Inflammatory macrophage treated with lipopolysaccharide for 4 hours (primary cell): ENCODE data around the gene DMRTA1.
"Not testable (repeated sequence)": the region's sequence is repeated elsewhere in the genome, so short reads cannot be mapped to it uniquely, and the experiment has no call there.

ENCODE experiments used
- DNase-seq: peaks from one replicate; pipeline ENCODE4 v3.0.0-alpha.2; 2020

Gene DMRTA1

DNA sequence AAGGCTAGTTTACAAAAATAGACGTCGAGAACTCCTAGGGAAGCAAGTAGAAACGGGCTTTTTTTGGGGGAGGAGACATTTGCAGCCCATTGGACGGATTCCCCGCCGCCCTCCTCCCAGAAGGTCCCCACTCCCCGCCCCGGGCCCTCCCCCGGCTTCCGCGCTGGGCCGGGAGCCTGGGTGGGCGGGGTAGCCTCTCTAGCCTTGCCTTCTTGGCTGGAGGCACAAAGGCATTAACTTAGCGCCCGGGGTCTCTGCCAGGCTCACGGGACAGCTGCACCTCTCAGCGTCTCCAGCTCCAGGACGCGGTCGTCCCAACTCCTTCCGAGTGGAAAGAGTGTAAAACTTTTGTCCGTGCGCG is at the start of gene DMRTA1:
Gene DMRTA1, plus strand, starts transcription at position 236 of the 361 bp plus-strand sequence. CDS start 242 bp downstream, outside the sequence.
- DNase-seq = no peak

DNA sequence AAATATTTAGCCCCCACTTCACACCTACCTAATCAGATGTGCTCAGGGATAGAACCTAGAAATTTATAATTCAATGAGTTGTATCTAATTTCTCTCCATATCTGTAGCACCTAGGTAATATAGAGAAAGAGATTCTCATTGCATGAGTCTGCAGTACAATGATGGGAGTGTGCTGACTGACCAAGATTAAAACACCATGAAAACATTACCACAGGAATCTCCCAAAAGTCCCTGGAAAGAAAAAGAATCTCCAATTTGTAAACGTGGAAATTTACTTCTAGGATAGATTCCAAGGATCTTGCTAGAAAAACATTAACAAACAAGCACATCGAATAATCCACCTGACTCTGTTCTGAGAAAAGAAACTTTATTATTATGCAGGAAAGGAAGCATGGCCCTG is 45.0 kb upstream of the DMRTA1 start:
- DNase-seq = no peak

GRCh38 chr9:22405869-22406659 is 40.6 kb upstream of the DMRTA1 start:
- no peak for DNase-seq

DNA sequence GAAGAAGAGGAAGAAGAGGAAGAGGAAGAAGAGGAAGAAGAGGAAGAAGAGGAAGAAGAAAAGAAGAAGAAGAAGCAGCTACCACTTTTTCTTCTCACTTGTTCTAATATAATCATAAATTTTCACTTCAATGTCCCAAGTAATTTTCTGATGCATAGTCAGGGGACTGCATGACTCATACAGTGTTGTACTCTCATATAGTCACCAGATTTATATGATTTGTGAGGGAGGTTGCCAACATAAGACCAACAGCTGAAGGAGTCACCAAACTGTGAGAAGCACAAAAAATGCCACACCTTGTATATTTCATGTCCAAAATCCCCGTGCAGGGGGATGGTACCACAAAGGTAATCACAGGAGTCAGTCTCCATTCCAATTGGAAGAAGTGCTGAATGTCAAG is 32.7 kb upstream of the DMRTA1 start:
- DNase-seq = peak; percentile 27

DNA sequence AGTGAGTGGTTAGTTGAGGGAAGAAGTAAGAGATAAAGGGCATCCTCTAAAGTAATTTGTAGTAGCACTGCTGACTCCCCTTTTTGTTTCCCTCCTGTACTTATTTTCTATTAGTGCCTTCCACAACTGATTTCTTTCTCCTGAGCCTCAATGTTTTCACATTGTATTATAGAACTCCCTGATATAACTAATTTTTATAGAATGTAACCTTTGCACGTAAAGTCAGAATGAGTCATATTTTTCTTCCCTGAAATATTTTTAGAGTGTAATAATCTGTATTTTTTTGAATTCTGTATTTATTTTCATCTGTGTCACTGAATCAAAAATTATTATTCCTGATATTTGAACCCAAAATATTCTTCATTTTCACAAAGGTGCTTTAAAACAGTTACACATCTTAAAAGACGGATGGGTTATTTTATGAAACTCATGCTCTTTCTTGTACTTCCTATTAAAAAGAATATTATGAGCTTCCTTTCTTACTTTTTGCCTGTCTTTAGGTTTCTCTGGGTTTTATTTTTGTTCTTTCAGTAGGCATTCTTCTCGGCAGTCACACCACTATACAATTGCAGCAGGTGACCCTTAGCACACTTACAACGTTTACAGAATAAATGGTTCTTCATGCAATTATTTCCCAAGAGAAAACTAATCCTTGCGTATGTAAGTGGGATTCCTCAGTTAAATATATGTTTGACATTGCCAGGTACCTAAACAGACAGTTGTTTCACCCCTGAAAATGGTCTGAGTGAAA is 30.5 kb upstream of the DMRTA1 start:
- no peak for DNase-seq

DNA sequence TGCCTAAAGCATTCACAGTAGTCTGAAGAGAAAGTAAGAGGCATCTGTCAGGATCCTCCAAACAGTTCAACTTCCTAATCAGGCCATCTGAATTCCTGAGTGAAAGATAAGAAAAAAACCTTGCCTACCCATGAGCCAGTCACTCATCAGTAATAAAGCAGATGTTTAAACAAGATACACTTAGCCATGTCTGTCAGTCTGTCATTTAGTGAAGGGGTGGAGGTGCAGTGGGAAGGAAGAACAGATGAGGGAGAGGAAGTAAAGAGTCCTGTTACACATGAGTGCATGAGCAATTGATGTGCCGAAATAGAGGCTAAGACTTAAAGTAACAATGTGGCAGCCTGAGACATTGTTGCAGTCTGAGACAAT is 29.9 kb upstream of the DMRTA1 start:
- DNase-seq = no peak

DNA sequence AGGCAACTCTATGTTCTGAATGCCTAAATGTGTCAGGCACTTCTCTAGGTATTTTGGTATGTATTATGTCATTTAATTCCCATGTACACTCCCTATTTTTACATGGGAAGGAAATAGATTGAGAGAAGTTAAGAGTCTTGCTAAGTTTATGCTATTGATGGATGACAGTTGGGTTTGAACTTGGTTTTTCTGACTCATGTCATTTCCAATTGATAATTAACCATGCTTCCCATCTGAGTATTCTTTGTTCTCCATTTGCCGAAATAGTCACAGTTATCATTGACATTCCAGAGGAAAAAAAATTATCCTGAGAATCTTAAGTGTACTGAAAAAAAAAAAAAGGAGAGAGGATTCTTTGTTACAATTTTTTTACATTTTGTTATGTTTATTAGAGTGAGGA is 23.1 kb upstream of the DMRTA1 start:
- no peak for DNase-seq

- no peak for DNase-seq
These were observed 22.0 kb upstream of the DMRTA1 start for GRCh38 chr9:22424616-22425015.

DNA sequence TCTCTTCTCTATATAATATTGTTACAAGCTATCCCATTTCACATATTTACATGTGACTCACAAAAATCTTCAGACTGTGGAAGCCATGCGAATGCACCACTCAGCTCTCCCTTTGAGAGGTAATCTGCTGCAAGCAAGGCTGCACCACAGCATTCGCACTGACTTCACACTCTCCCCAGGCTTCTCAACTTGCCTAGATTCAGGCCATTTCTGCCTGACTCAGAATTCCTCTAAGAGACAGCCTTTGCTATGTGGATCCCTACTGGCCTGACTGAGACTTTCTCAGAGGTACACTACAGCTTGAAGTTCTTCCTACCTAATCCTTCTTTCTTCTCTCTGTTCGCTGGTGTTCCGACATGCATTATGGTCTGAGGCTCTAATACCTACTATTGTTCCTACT is 21.1 kb upstream of the DMRTA1 start:
- no peak for DNase-seq

DNA sequence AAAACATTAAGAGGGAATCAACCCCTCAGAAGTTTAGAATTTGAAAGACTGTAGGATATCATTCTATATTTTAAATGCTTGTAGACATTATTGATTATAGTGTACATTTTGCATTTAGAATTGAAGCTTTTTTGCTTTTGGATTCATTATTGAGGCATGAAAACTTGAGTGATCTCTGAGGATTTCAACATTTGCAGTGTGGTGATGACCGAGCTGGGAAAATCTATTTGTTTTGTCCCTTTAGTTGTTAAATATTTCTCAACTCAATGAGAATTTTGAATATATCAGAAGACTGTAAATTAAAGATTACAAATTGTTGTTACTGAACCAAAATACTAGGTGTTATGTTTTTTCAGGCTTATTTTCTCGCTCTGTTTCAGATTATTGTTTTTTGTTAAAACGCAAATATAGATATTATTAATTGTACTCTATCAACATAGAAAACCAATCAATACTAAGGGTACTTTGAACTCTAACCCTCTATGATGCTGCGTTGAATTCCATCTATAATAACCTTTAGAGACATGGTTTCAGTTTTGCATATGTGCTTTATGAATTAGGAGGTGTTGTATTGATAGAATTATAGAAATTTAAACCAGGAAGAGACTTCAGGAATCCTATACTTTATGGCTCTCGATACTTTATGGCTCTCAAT is 19.3 kb upstream of the DMRTA1 start:
- no peak for DNase-seq

DNA sequence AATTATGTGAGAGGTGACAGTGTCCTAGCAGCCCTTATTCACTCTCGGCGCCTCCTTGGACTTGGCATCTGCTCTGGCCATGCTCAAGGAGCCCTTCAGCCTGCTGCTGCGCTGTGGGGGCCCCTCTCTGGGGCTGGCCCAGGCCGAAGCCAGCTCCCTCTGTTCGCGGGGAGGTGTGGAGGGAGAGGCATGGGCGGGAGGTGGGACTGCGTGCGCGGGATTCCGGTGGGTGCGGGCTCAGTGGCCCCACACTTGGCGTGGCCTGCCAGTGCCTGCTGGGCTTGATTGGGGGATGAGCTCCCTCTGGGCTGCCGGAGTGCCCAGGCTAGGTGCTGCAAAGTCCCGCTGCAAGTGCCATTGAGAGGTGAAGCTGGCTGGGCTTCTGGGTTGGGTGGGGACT is 12.9 kb upstream of the DMRTA1 start:
- DNase-seq = no peak

GRCh38 chr9:22435252-22435651 is 11.4 kb upstream of the DMRTA1 start:
- not testable (repeated sequence) for DNase-seq

DNA sequence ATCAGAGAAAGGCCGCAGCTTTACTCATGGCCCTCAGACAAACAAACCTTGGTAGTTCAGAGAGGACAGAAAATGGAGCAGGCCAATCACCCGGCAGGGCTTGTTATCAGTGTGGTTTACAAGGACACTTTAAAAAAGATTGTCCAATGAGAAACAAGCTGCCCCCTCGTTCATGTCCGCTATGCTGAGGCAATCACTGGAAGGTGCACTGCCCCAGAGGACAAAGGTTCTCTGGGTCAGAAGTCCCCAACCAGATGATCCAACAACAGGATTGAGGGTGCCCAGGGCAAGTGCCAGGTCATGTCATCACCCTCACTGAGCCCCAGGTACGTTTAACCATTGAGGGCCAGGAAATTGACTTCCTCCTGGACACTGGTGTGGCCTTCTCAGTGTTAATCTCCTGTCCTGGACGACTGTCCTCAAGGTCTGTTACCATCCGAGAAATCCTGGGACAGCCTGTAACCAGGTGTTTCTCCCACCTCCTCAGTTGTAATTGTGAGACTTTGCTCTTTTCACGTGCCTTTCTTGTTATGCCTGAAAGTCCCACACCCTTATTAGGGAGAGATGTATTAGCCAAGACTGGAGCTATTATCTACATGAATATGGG is 9.1 kb upstream of the DMRTA1 start:
- not testable (repeated sequence) for DNase-seq

DNA sequence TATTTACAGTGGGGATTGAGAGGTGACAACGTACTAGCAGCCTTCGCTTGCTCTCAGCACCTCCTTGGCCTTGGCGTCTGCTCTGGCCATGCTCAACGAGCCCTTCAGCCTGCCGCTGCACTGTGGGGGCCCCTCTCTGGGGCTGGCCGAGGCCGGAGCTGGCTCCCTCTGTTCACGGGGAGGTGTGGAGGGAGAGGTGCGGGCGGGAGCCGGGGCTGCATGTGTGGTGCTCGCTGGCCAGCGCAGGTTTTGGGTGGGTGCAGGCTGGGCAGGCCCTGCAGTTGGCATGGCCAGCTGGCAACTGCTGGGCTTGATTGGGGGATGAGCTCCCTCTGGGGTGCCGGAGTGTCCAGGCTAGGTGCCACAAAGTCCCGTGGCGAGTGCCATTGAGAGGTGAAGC is 5.8 kb upstream of the DMRTA1 start:
- DNase-seq = no peak

GRCh38 chr9:22446950-22447617 is 460 bp downstream of the DMRTA1 start:
- peak; percentile 13 for DNase-seq

GRCh38 chr9:22447618-22448305 is 1.1 kb downstream of the DMRTA1 start:
- DNase-seq = no peak

DNA sequence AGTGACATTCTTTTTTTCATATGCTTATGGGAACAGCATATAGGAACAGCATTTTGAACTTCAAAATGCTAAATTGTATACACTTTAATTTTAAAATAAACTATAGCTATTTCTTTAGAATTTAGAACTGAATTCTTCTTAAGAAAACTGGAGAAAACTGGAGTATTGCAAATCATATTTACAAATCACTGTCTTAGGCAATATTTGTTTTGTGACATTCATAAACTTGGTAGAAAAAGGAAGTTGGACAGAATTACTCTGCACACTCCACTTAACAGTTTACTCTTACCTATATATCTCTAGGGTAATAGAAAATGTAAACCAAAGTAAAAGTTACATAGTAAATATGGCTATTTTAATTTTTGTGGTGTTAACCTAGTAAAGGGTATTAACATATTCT is 3.1 kb downstream of the DMRTA1 start:
- peak; percentile 58 for DNase-seq

GRCh38 chr9:22452415-22453010 is 5.9 kb downstream of the DMRTA1 start:
- DNase-seq = peak; percentile 67

DNA sequence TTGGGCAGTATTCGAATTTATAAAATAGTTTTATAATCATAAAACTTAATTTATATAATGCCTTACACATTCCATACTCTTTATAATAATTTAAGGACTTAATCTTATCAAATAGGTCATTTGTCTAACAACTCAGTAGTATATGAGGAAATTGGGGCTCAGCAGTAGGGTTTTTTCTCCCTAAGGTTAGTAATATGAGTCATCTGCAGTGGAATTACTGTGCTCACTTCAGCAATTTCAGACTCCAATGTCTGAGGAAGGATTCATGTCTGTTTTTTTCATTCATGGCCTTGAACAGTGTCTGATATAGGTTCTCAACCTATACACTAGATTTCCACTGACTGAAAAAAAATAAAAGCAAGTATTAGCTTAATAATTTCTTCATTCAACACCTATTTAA is 7.4 kb downstream of the DMRTA1 start:
- no peak for DNase-seq

GRCh38 chr9:22455181-22455580 is 8.6 kb downstream of the DMRTA1 start:
- DNase-seq = no peak

- DNase-seq = no peak
These were observed 10.8 kb downstream of the DMRTA1 start for GRCh38 chr9:22457448-22457847.

DNA sequence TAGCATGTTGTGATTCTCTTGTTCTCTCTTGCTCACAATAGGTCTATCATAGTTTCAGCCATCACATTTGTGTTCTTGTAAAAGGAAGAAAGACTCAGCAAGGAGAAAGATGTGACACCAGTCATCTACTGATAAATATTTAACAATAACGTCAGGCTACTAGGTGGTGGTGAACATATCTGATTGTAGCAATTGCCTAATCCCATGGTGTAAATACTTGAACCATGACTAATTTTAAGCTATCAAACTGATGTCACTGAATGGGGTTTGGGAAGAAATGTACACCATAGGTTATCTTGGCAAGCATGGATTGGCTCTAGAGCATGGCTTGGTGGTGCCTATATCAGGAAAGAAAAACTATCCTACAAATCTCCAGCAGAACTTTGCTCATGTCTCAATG is 16.6 kb downstream of the DMRTA1 start:
- no peak for DNase-seq
